ENCODE data around the gene TMED6.

GRCh38 chr16:69344171-69344570 lies 7.4 kb downstream of the TMED6 start:
- TF ChIP-seq EZH2 (IDR thresholded peaks at IDR 0.05; ENCODE audit: insufficient read depth, poor library complexity, severe bottlenecking): no peak
- TF ChIP-seq EZH2phosphoT487 (IDR thresholded peaks at IDR 0.05; ENCODE audit: insufficient read depth, low read depth): no peak
